Kidney (tissue), 14 donors: ENCODE results near the gene ATP8A2. TPM values are rescaled to one million over a fixed set of nuclear protein-coding genes. Genes with fewer than 3 reads are reported as not detected.

Source experiments
- DNase-seq, 5 donors: peaks; one replicate each; pipeline ENCODE4 v3.0.0-alpha.2; 2013 to 2020
- FAIRE-seq: peaks from 2 replicates; lab custom pipeline; 2012; peaks lifted over from hg19 to GRCh38; lab: Jason Lieb, UNC
- H3K27ac ChIP-seq, 2 donors: one replicate each; pipeline ENCODE4 v1.7.0; 2013; ENCODE audit warnings: low read depth in 2 of 2, low read length in 2 of 2, inconsistent platforms in 1 of 2
- H3K27me3 ChIP-seq: one replicate; pipeline ENCODE4 v1.7.1; 2013; ENCODE audit warnings: low read length, inconsistent platforms; ENCODE audit not compliant: control insufficient read depth, insufficient read depth
- H3K36me3 ChIP-seq, 3 donors: one replicate each; pipeline versions ENCODE4 v1.7.0 to v1.7.1; 2013; ENCODE audit warnings: low read length in 3 of 3, control low read depth in 1 of 3, inconsistent platforms in 1 of 3; ENCODE audit not compliant: insufficient read depth in 3 of 3, control insufficient read depth in 2 of 3
- H3K4me1 ChIP-seq, 3 donors: one replicate each; pipeline versions ENCODE4 v1.7.0 to v1.7.1; 2013; ENCODE audit warnings: low read length in 3 of 3, inconsistent platforms in 1 of 3, low read depth in 1 of 3; ENCODE audit not compliant: control insufficient read depth in 2 of 3, insufficient read depth in 2 of 3
- H3K4me3 ChIP-seq, 3 donors: one replicate each; pipeline versions ENCODE4 v1.7.0 to v1.8.1; 2013; ENCODE audit warnings: low read length in 3 of 3, control low read depth in 1 of 3, inconsistent platforms in 1 of 3
- H3K9ac ChIP-seq, 3 donors: one replicate each; pipeline versions ENCODE4 v1.7.0 to v1.7.1; 2013; ENCODE audit warnings: low read length in 3 of 3, control low read depth in 1 of 3, inconsistent platforms in 1 of 3
- H3K9me3 ChIP-seq, 3 donors: one replicate each; pipeline versions ENCODE4 v1.7.0 to v1.7.1; 2013; ENCODE audit warnings: low read length in 3 of 3, control low read depth in 1 of 3, inconsistent platforms in 1 of 3; ENCODE audit not compliant: control insufficient read depth in 2 of 3, insufficient read depth in 1 of 3
- CTCF ChIP-seq: IDR thresholded peaks from 3 replicates; pipeline ENCODE4 v1.5.1; 2012; ENCODE audit warnings: mild to moderate bottlenecking, moderate library complexity, borderline replicate concordance; ENCODE audit not compliant: insufficient read depth; ENCODE audit errors: extremely low read depth
- intact Hi-C: fragments of 100-400 bp; cut with DNase I; formaldehyde crosslinking; loops from one replicate; pipeline ENCODE4 v1.11.1; 2022
- polyA plus RNA-seq: library from polyadenylated mRNA; stranded (reverse); fragments of 350-450 nt; fragmentation: Illumina TruSeq; extraction: RNeasy Lipid Tissue Mini Kit (QIAGEN cat#74804); gene quantifications from one replicate; pipeline ENCODE4 v1.2.3, GENCODE V29; 2014; ENCODE audit warnings: low read depth, low replicate concordance; ENCODE audit not compliant: insufficient read depth
- total RNA-seq: library from RNA; stranded (reverse); fragmentation: NEBNext Ultra II Directional; extraction: Animal tissue kit (Norgen Biotek cat#: 25700); gene quantifications from one replicate; pipeline ENCODE4 v1.2.1, GENCODE V29; 2021
- donor health status: control.
- donor health status: control.
- donor health status: control.
- donor health status: control.
- donor health status: control.
- donor health status: DM: yes; HTN: yes; CAD: no.
- donor health status: Normal renal cell carcinoma (clear cell type).

Gene ATP8A2
- total and polyA plus RNA-seq, 2 donors from 2014 or later, result 0.50 to 0.73 TPM

GRCh38 chr13:26054896-26055295 lies 683.1 kb downstream of the ATP8A2 start:
- no peak for TF ChIP-seq CTCF
- intact Hi-C loops, result no loop called here
- Histone ChIP-seq H3K9ac (no peak overlapping the region), H3K9me3 (no peaks in the 10 kb centered on the region), H3K27ac (no peak overlapping the region), H3K27me3 (no peaks in the 10 kb centered on the region), H3K4me3 (no peak overlapping the region), H3K4me1 (no peaks in the 10 kb centered on the region), H3K36me3 (no peaks in the 10 kb centered on the region)
- FAIRE-seq (no peak), DNase-seq (no peak)

- intact Hi-C loops, result no loop called here
- no peak for DNase-seq
- peaks cover 0 to 3% (median 0%) of the 10 kb centered on the region in 3 donors for H3K4me1 ChIP-seq
- no peaks in the 10 kb centered on the region for H3K27me3 ChIP-seq
- H3K36me3 ChIP-seq, result no peaks in the 10 kb centered on the region
- no peak for TF ChIP-seq CTCF
- H3K9me3 ChIP-seq, result no peaks in the 10 kb centered on the region
- no peak overlapping the region for H3K27ac ChIP-seq
- no peak overlapping the region for H3K4me3 ChIP-seq
- no peak for FAIRE-seq
- no peak overlapping the region for H3K9ac ChIP-seq
Measured at GRCh38 chr13:26058704-26059103, 686.9 kb downstream of the ATP8A2 start.

GRCh38 chr13:26060357-26060756 lies 688.6 kb downstream of the ATP8A2 start:
- Histone ChIP-seq H3K9me3 (no peaks in the 10 kb centered on the region), H3K4me1 (peaks cover 0 to 3% (median 0%) of the 10 kb centered on the region in 3 donors), H3K27ac (no peak overlapping the region), H3K4me3 (no peak overlapping the region), H3K36me3 (no peaks in the 10 kb centered on the region), H3K9ac (no peak overlapping the region), H3K27me3 (no peaks in the 10 kb centered on the region)
- FAIRE-seq, result no peak
- intact Hi-C loops, result loop anchor here (5.0 kb wide), 1 partner anchor 483 kb away; no protein-coding TSS in a partner anchor
- DNase-seq, result peak in 2 of 5 donors; percentile 31 to 38
- TF ChIP-seq CTCF, result no peak

GRCh38 chr13:26061256-26061655 lies 689.5 kb downstream of the ATP8A2 start:
- no peak for TF ChIP-seq CTCF
- Histone ChIP-seq H3K9ac (no peak overlapping the region), H3K4me1 (peaks cover 0 to 3% (median 0%) of the 10 kb centered on the region in 3 donors), H3K36me3 (no peaks in the 10 kb centered on the region), H3K9me3 (no peaks in the 10 kb centered on the region), H3K27ac (no peak overlapping the region), H3K27me3 (no peaks in the 10 kb centered on the region), H3K4me3 (no peak overlapping the region)
- FAIRE-seq (no peak), DNase-seq (peak in 3 of 5 donors; percentile 59 to 82 (median 82))
- intact Hi-C loops, result loop anchor here (5.0 kb wide), 1 partner anchor 484 kb away; no protein-coding TSS in a partner anchor
